Tibial artery (tissue), 4 donors: ENCODE measurements around the gene ZYG11A.

Source experiments
- DNase-seq, 2 donors: peaks; one replicate each; pipeline ENCODE4 v3.0.0-alpha.2; 2019
- H3K27ac ChIP-seq, 2 donors: fragments of 200-600 bp; sonication (generic) in 1 of 2; 1 replicate in 1 of 2; 2 replicates in 1 of 2; pipeline ENCODE4 v1.5.1; 2018 to 2019; ENCODE audit warnings: mild to moderate bottlenecking in 1 of 2
- H3K27me3 ChIP-seq, 2 donors: fragments of 200-600 bp; sonication (generic) in 1 of 2; one replicate each; pipeline versions ENCODE4 v1.5.1 to v1.6.0; 2016 to 2019
- H3K36me3 ChIP-seq, 3 donors: fragments of 200-600 bp; sonication (generic) in 2 of 3; one replicate each; pipeline ENCODE4 v1.5.1; 2016 to 2019; ENCODE audit warnings: mild to moderate bottlenecking in 2 of 3
- H3K4me1 ChIP-seq, 4 donors: fragments of 200-600 bp; sonication (generic) in 2 of 4; 1 replicate in 3 of 4; 2 replicates in 1 of 4; pipeline ENCODE4 v1.5.1; 2016 to 2019
- H3K4me3 ChIP-seq, 2 donors: fragments of 200-600 bp; sonication (generic) in 1 of 2; 1 replicate in 1 of 2; 2 replicates in 1 of 2; pipeline ENCODE4 v1.5.1; 2018 to 2019; ENCODE audit warnings: mild to moderate bottlenecking in 2 of 2
- H3K9me3 ChIP-seq, 3 donors: fragments of 200-600 bp; sonication (generic) in 1 of 3; one replicate each; pipeline ENCODE4 v1.5.1; 2016 to 2019
- CTCF ChIP-seq, 2 experiments: fragments of 200-600 bp in 1 of 2; fragments of 450-650 bp in 1 of 2; IDR thresholded peaks; one replicate each; pipeline ENCODE4 v1.5.1; 2017 to 2019; ENCODE audit warnings: antibody characterized with exemption in 2 of 2, mild to moderate bottlenecking in 1 of 2, moderate library complexity in 1 of 2
- intact Hi-C: fragments of 100-400 bp; cut with DNase I; formaldehyde crosslinking; loops from one replicate; pipeline ENCODE4 v1.15.0; 2023; ENCODE audit warnings: low total_unique reads

ZYG11A gene

GRCh38 chr1:52943876-52944416 lies 101.4 kb downstream of the ZYG11A start:
- TF ChIP-seq CTCF (IDR thresholded peaks at IDR 0.05) = no peak
- intact Hi-C loops = no loop called here

DNA sequence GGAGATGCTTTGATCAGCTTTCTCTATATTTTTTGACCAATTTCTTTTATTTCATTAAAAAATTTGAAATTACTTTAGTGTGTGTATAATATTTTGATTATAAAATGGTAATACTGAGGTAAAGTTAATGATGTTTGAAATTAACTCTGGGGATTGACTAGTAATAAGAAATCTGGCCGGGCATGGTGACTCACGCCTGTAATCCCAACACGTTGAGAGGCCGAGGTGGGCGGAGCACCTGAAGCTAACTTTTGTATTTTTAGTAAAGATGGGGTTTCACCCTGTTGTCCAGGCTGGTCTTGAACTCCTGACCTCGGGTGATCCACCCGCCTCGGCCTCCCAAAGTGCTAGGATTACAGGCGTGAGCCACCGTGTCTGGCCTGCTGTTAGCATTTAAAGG lies 102.0 kb downstream of the ZYG11A start:
- Histone ChIP-seq H3K4me3 (no peak overlapping the region), H3K27me3 (no peaks in the 10 kb centered on the region), H3K27ac (no peak overlapping the region), H3K4me1 (no peaks in the 10 kb centered on the region), H3K36me3 (peaks cover 0 to 11% (median 9%) of the 10 kb centered on the region in 3 donors), H3K9me3 (no peaks in the 10 kb centered on the region)
- no peak for DNase-seq
- no peak for TF ChIP-seq CTCF (IDR thresholded peaks at IDR 0.05)
- intact Hi-C loops = no loop called here

More at GRCh38 chr1:52943876-52944416, 101.4 kb downstream of the ZYG11A start:
- DNase-seq = no peak
- no peaks in the 10 kb centered on the region for H3K9me3 ChIP-seq
- peaks cover 0 to 11% (median 9%) of the 10 kb centered on the region in 3 donors for H3K36me3 ChIP-seq
- no peaks in the 10 kb centered on the region for H3K4me1 ChIP-seq
- no peak overlapping the region for H3K27ac ChIP-seq
- H3K4me3 ChIP-seq = no peak overlapping the region
- no peaks in the 10 kb centered on the region for H3K27me3 ChIP-seq
